Stimulated activated CD8-positive, alpha-beta memory T cell treated with anti-CD3 and anti-CD28 coated beads, Interleukin-4, amount 100 ng/mL, for 4 hours (primary cell): ENCODE measurements around the gene AVEN.
"Not testable (repeated sequence)": the region's sequence is repeated elsewhere in the genome, so short reads cannot be mapped to it uniquely, and the experiment has no call there.

Source experiments
- DNase-seq, 2 donors: peaks; one replicate each; pipeline ENCODE4 v3.0.0-alpha.2; 2020; ENCODE audit warnings: low read depth in 2 of 2, low spot score in 1 of 2

The AVEN gene

DNA sequence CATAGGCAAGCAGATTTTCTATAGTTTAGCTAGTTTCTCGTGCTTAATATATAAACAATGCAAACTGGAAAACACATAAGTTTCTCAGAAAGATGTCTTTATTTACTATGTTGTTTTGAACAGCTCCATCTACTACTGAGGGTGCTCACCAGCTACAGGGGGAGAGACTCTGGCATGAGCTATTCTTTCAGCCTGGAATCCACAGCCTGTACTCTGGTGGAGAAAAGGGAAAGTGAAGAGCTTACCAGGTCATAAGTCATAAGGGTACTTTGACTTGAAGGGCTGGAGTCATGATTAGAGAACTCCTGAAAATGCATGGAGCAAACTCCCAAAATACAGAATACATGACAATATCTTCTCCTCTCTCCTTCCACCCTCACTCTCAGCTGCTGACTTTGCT is 4.4 kb upstream of the AVEN start:
- no peak for DNase-seq

DNA sequence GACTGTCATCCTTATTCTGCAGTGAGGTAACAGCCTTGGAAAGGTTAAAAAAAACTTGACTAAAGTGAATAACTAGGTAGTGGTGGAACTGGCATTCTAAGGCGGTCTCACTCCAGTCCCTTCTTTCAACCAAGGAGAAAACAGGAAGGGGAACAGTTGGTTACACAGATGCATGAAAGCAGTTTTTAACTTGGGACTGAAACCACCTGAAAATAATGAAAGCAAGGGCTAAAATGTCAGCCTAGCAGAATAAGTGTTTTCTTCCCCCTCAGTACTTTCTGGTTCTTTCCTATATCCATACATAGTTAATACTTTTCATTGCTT is 748 bp upstream of the AVEN start:
- DNase-seq = no peak

DNA sequence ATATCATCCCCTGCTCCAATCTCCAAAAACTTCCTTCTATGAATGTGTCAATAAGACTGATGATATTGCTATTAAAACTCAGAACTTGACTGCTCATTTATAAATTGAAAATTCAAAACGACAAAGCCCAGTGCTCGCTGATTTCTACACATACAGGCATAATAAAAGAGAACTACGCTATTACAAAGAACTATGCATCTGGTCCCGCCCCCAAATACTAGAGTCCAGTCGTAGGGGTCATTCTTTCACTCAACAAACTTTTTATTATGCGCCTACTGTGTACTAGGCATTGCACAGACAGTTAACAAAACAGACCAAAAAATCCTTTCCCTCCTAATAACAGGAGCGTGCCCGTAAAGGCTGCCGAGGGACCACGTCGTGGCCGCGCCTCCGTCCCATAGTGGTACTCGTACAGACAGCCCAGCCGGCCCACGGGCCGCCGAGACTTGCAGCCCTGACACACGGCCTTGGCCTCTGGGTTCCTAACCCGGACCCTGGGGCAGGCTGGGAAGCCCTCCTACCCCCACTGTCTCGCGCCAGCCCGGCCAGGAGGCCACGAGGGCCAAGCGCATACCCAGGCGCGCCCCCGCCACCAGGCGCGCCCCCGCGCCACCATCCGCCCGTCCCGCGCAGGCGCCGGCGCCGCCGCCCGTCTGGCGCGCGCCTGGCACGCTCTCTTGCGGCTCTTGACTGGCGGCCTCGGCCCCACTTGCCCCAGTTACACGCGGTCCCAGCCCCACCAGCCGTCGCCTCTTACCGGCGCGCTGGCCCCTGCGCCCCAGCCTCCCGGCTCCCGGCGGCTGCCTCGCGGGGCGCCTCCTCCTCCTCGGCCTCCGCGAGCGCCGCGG is 757 bp downstream of the AVEN start:
- peak; percentile 29 to 65 for DNase-seq

DNA sequence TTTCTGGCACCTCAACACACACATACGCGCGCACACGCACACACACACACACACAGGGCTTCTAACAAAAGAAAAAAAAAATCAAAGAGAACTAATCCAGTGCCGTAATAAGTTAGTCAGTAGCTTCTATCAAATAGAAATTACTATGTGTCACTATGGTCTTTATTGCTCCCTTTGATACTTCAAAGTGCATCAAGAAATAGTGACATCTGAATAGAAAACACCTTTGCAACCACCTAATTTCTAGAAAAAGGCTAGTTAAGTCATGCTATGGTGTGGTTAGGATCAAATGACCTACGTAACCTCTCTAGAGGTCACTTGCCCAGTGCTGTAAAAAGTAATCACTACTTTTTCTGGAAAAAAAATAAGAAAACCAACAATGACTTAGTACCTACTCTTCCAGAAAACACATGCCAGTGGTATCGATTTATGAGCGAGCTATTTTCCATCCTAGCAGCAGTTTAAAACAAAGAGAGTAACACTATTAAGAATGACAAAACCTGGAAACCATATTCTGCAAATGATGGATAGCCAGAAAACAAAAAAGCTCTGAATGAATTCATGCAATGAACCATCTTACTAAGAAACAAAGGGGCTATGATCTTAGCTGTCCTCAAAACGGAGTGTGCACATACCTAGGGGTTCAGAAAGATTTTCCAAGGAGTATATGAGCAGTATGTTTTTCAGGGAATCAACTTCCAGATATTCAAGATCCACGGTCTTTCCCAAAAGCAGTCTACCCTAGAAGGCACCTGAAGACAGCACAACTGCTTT is 6.8 kb downstream of the AVEN start:
- no peak for DNase-seq

DNA sequence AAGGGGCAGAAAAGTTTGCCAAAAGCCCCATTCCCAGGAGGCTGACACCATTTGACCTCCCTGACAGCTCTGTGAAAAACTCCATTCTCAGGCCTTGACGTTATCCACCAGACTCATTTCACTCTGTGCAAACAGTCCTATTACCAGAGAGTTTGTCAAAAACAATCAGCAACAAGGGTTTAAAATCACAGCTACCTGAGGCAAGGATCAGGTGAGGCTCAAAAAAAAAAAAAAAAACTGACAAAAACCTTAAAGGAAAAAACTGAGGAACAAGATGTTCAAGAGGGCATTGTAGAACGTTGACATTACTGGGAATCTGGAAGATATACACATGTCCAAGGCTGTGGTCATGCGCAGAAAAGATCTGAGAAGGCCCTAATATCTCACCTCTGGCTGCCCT is 11.4 kb downstream of the AVEN start:
- DNase-seq = no peak

DNA sequence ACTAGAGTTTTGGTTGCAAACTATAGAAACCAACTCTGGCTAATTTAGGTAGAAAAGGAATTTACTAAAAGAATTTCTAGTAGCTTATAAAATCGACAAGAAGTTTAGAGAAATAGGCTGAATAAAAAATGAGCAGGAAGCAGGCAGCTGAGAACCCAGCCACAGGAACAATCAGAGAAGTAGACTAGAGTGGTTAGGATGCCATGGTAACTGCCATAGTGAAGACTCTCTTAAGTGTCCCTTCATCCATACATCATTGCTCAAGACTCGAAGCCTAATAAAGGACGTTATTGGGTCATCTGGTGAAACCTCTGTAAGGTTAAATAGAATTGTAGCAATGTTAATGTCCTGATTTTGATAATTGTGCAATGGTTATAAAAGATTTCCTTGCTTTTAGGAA is 13.8 kb downstream of the AVEN start:
- no peak for DNase-seq

DNA sequence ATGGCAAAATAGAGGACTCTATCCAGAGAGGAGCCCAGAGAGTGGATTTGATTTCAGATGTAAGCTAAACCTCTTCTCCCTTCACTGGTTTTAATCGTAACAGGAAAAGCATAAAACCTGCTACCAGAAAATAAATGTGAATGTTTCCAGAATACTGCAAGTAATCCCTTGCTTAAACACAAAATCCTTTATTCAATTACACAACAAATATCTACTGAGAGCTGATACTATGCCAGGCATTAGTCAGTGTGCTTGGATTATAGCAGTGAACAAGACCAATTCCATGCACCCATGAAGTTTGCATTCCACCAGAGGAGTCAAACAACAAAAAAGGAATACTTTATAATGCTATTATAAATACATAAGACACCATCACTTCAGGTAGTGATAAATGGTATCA is 15.1 kb downstream of the AVEN start:
- no peak for DNase-seq

DNA sequence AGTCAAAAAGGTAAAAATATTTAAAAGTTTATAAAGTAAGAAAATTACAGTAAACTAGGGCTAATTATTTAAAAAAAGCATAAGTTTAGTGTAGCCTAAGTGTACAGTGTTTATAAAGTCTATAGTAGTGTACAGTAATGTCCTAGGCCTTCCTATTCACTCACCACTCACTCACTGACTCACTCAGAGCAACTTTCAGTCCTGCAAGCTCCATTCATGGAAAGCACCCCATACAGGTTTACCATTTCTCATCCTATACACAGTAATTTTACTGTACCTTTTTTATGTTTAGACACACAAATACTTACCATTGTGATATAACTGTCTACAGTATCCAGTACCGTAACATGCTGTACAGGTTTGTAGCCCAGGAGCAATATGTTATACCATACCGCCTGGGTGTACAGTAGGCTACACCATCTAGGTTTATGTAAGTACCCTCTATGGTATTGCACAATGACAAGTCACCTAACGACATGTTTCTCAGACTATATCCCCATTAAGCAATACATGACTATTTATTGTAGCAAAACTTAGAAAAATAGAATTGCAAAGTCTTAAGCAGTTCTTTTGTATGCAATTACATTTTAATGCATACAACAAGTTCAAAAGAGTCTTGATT is 19.5 kb downstream of the AVEN start:
- DNase-seq = no peak

DNA sequence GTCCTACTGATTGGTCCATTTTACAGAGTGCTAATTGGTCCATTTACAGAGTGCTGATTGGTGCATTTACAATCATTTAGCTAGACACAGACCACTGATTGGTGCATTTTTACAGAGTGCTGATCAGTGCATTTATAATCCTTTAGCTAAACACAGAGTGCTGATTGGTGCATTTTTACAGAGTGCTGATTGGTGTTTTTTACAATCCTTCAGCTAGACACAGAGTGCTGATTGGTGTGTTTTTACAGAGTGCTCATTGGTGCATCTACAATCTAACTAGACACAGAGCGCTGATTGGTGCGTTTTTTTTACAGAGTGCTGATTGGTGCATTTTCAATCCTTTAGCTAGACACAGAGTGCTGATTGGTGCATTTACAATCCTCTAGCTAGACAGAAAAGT is 20.3 kb downstream of the AVEN start:
- DNase-seq = not testable (repeated sequence)

DNA sequence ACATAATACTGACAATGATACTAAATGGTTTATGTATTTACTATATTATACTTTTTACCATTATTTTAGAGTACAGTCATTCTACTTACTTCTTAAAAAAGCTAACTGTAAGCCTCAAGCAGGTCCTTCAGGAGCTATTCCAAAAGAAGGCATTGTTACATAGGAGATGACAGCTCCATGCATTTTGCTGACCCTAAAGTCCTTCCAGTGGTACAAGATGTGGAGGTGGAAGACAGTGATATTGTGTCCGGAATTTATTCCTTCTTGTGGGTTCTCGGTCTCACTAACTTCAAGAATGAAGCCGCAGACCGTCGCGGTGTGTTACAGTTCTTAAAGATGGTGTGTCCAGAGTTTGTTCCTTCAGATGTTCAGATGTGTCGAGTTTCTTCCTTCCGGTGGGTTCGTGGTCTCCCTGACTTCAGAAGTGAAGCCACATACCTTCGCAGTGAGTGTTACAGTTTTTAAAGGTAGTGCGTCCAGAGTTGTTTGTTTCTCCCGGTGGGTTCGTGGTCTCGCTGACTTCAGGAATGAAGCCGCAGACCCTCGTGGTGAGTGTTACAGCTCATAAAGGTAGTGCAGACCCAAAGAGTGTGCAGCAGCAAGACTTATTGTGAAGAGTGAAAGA is 20.9 kb downstream of the AVEN start:
- no peak for DNase-seq

DNA sequence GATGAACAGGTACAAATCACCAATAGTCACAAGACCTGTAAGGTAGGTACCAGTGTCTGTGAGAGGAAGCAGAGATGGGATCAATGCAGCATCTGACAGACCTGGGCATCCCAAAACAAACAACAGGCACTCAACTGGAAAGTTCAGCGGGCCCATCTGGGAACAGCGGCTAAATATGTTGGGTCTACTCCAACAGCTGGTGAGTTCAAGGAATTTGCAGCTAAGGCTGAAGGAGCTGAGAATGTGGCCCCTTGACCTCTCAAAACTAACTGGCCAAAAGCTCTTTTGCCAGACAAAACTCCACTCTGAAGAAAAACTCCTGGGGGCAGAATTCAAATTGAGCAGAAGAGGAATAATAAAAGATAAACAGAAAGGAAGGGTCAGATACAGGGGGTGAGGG is 24.4 kb downstream of the AVEN start:
- no peak for DNase-seq

DNA sequence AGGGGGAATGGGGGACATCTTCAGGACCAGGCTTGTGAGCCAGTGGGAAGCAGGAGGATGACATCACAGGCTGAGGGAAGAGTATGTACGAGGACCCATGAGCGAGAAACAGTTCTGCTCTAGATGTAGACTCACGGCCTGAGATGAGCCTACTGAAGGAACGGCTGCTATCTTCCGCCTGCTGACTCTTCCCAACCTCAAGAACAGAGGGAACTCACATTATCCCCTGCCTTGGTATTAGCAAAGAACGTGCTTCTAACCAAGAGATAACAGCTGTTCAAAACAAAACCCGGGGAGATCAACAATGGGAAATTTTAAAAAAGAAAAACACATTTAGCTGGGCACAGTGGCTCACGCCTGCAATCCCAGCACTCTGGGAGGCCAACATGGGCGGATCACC is 25.3 kb downstream of the AVEN start:
- DNase-seq = no peak

DNA sequence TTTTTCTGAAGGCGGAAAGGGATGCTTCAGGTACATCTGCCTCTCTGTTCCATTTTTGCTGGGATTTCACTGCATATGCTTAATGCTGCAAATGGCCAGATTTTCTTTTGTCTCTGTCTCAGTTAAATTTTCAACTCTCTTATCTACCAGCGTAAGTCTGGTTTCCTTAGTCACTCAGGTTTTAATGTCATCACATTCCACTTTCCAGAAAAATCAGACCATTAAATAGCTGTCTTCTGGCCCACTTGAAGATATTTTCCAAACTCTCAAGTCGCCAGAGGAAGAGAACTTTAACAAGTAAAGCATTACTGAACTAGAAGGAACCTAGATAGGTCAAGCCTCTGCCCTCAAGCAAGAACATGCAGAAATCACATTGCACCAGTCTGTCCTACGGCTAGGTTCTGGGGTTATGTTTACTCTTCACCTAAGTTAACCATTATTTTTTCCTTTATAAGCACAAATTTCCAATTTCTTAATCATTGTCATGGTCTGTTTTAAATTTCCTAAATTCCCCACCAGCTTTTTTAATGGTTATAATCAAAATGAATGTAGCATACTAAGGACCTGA is 26.5 kb downstream of the AVEN start:
- no peak for DNase-seq

DNA sequence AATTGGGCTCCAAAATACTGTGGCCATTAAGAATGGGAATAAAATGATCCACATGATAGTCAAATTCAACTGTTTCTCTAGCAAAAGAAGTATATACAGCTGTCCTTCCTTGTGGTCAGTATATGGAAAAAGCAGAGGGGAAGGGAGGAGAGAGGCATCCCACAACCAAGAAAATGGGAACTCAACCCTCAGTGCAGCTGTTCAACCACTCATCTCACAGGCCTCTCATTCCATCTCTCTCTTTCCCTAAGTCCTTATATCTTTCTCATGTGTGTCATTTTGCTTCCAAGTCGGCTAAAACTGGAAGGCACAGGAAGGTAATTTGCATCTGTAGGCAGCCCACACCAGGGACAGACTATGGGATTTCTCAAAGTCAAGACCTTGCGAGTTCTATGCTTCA is 27.5 kb downstream of the AVEN start:
- DNase-seq = no peak

DNA sequence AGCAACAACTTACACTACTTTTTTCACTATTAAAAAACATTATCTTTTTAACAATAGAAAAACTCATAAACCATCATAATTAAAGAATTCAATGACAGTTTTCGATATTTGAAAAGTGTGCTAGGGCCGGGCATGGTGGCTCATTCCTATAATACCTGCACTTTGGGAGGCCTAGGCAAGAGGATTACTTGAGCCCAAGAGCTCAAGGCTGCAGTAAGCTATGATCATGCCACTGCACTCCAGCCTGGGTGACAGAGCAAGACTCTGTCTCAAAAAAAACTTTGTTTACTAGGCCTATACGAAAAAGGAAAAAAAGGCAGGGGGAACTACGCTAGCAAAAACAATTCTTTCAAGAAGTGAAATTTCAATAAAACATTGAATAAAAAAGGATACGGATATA is 28.1 kb downstream of the AVEN start:
- DNase-seq = no peak

DNA sequence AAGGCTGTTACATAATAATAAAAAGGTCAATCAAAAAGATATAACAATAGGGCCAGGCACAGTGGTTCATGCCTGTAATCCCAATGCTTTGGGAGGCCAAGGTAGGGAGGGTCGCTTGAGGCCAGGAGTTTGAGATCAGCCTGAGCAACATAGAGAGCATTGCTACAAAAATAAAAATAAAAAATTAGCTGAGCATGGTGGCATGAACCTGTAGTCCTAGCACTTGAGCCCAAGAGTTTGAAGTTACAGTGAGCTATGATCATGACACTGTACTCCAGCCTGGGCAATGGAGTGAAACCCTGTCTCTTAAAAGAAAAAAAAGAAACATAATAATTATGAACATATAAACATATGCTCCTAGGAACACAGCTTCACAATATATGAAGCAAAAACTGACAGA is 29.3 kb downstream of the AVEN start:
- no peak for DNase-seq

DNA sequence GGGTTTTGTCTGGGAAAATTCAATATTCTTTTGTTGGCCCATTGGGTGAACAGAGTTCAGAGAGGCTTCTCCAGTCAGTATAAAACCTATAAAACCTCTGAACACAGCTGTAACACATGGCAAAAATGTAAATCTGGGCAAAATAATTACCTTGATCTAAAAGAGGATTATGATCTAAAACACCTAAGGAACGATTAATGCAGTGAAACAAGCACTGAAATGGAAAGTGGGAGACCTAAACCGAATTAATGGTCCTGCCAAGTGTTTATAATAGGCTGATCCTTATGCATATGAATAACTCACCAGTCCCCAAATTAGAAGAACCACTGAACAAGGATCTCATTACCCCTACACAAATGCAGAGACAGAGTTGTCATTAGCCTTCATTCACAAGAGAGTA is 32.6 kb downstream of the AVEN start:
- DNase-seq = no peak

DNA sequence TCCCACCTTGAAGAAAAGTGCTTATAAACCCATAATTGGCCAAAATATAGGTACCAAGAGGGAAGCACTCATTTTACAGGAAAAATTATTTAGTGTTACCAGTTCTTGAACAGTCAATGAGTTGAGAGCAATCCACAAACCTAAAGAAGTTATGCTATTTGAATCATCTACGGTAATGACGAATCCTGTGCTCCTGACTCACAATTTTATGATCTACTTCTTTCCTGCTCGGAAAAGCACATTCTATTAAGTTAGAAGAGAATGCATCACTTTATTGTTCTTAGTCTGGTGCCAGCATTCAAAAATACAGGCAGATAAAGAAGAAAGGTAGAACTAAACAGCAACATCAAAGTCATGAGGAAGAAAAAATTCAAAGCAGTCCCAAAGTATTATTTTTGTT is 37.5 kb downstream of the AVEN start:
- DNase-seq = no peak

DNA sequence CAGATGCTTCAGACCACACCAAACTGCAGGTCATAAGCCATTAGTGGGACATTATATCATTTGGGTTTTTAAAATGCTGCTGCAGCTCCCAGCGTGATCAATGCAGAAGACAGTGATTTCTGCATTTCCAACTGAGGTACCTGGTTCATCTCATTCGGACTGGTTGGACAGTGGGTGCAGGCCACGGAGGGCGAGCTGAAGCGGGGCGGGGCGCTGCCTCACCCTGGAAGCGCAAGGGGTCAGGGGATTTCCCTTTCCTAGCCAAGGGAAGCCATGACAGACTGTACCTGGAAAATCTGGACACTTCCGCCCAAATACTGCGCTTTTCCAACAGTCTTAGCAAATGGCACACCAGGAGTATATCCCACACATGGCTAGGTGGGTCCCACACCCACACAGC is 43.3 kb downstream of the AVEN start:
- DNase-seq = not testable (repeated sequence)

DNA sequence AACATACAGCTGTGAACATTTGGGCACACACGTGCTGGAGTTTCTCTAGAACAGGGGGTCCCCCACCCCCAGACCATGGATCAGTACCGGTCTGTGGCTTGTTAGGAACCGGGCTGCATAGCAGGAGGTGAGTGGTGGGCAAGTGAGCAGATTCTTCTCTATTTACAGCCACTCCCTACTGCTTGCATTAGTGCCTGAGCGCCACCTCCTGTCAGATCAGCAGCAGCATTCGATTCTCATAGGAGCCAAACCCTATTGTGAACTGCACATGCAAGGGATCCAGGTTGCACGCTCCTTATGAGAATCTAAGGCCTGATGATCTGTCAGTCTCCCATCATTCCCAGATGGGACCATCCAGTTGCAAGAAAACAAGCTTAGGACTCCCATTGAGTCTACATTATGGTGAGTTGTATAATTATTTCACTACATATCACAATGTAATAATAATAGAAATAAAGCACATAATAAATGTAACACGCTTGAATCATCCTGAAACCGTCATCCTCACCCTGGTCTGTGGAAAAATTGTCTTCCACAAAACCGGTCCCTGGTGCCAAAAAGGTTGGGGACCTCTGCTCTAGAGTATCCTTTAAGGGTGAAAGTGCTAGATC is 44.9 kb downstream of the AVEN start:
- no peak for DNase-seq

DNA sequence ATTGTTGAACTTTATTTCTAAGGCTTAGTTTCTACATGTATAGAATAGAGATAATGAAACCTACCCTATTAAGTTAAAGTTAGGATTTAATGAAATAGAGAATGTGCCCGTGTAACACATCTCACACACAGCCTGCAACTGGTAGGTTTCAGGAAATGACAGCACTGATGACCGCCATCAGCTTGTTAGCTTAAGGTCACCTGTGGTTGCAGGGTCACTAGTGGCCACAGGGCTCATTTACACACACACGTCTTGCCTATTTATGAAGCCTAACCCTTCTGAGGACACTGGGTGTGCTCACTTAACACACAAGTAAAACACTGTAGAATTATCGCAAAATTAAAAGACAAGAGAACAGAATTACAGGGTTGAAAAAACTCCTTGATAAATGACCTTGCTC is 50.6 kb downstream of the AVEN start:
- DNase-seq = no peak
